ENCODE data around the gene OVOL1. TPM values are rescaled to one million over a fixed set of nuclear protein-coding genes. Genes with fewer than 3 reads are reported as not detected.

The OVOL1 gene
- total and polyA plus RNA-seq, 2 donors (not counting 1 experiment from before 2014, with no cell fraction given) = 0.15 to 0.66 TPM

GRCh38 chr11:65770951-65771567 lies 15.8 kb upstream of the OVOL1 start:
- H3K79me2 ChIP-seq (ENCODE audit: control insufficient read depth, insufficient read depth, low read length) = peaks cover 13% of the 10 kb centered on the region
- H3K4me2 ChIP-seq (replicated peaks; ENCODE audit: low read depth, low read length, poor library complexity, severe bottlenecking) = no peak overlapping the region
- DNase-seq (no peak), ATAC-seq (ENCODE audit: low read depth) (no peak)
- Mint-ChIP-seq H3K27me3 (no peaks in the 10 kb centered on the region), H3K4me3 (no peak overlapping the region), H3K27ac (no peak overlapping the region), H3K4me1 (peaks cover 7% of the 10 kb centered on the region), H3K9me3 (ENCODE audit: insufficient read depth) (no peaks in the 10 kb centered on the region)
- no peak overlapping the region for H3K27ac ChIP-seq (ENCODE audit: low read length in 2 of 2)
- ChIA-PET POLR2A (interaction anchor here (0.6 kb wide), 1 partner anchor 1821 kb away, joined by 9 read pairs; no protein-coding TSS in a partner anchor), CTCF (interaction anchor here (0.6 to 3.1 kb wide), 15 partner anchors 9 to 473 kb away, joined by 3 to 29 read pairs (median 4); partner anchors contain the start of genes AP5B1 and SIPA1)
- no peak overlapping the region for H3K9ac ChIP-seq (ENCODE audit: low read length)
- peaks cover 0 to 4% of the 10 kb centered on the region in 2 donors for H3K4me1 ChIP-seq (ENCODE audit: control insufficient read depth in 2 of 2, insufficient read depth in 2 of 2, low read length in 2 of 2)
- 97% methylated on average over 8 of the region's 12 CpGs for WGBS (ENCODE audit: insufficient coverage)
- no peaks in the 10 kb centered on the region for H3K36me3 ChIP-seq (replicated peaks in 1 of 2; ENCODE audit: control extremely low read depth in 1 of 2, control insufficient read depth in 1 of 2, extremely low read depth in 1 of 2, insufficient read depth in 2 of 2, low read length in 1 of 2)
- H3K9me3 ChIP-seq (ENCODE audit: control extremely low read depth in 1 of 3, control insufficient read depth in 2 of 3, insufficient read depth in 1 of 3, low read length in 2 of 3) = no peaks in the 10 kb centered on the region
- H3K27me3 ChIP-seq (replicated peaks in 1 of 4; ENCODE audit: control extremely low read depth in 1 of 4, control insufficient read depth in 3 of 4, insufficient read depth in 4 of 4, low read length in 3 of 4) = no peaks in the 10 kb centered on the region
- H3K4me3 ChIP-seq (ENCODE audit: control extremely low read depth in 1 of 5, extremely low read depth in 1 of 5, insufficient read depth in 1 of 5, low read depth in 2 of 5, low read length in 4 of 5) = no peak overlapping the region
- TF ChIP-seq EZH2 (IDR thresholded peaks at IDR 0.05; ENCODE audit: borderline replicate concordance, insufficient read depth, low read depth, low read length, poor library complexity, severe bottlenecking) = no peak
- TF ChIP-seq CTCF (IDR thresholded peaks at IDR 0.05) = no peak
- peaks cover 12% of the 10 kb centered on the region for H4K20me1 ChIP-seq (ENCODE audit: control insufficient read depth, insufficient read depth, low read length, poor library complexity, severe bottlenecking)
- intact Hi-C loops (cut with micrococcal nuclease) = loop anchor here (1.0 kb wide), 1 partner anchor 60 kb away; no protein-coding TSS in a partner anchor
- no peak overlapping the region for H2AFZ ChIP-seq (ENCODE audit: insufficient read depth, low read depth, low read length, poor library complexity, severe bottlenecking)

GRCh38 chr11:65771589-65772112 lies 15.2 kb upstream of the OVOL1 start:
- WGBS (ENCODE audit: insufficient coverage) = 75% methylated on average over 5 of the region's 6 CpGs
- intact Hi-C loops (cut with micrococcal nuclease) = no loop called here
- H4K20me1 ChIP-seq (ENCODE audit: control insufficient read depth, insufficient read depth, low read length, poor library complexity, severe bottlenecking) = peaks cover 12% of the 10 kb centered on the region
- ATAC-seq (ENCODE audit: low read depth) (no peak), DNase-seq (no peak)
- H3K27me3 ChIP-seq (replicated peaks in 1 of 4; ENCODE audit: control extremely low read depth in 1 of 4, control insufficient read depth in 3 of 4, insufficient read depth in 4 of 4, low read length in 3 of 4) = no peaks in the 10 kb centered on the region
- Mint-ChIP-seq H3K27me3 (no peaks in the 10 kb centered on the region), H3K9me3 (ENCODE audit: insufficient read depth) (no peaks in the 10 kb centered on the region), H3K4me1 (peaks cover 10% of the 10 kb centered on the region), H3K4me3 (no peak overlapping the region), H3K27ac (no peak overlapping the region)
- CTCF ChIA-PET = interaction anchor here (0.6 to 3.1 kb wide), 6 partner anchors 8 to 214 kb away, joined by 3 to 29 read pairs (median 16); partner anchors contain the start of gene AP5B1
- H3K27ac ChIP-seq (ENCODE audit: low read length in 2 of 2) = no peak overlapping the region
- H2AFZ ChIP-seq (ENCODE audit: insufficient read depth, low read depth, low read length, poor library complexity, severe bottlenecking) = no peak overlapping the region
- H3K9ac ChIP-seq (ENCODE audit: low read length) = no peak overlapping the region
- H3K79me2 ChIP-seq (ENCODE audit: control insufficient read depth, insufficient read depth, low read length) = peaks cover 13% of the 10 kb centered on the region
- H3K9me3 ChIP-seq (ENCODE audit: control extremely low read depth in 1 of 3, control insufficient read depth in 2 of 3, insufficient read depth in 1 of 3, low read length in 2 of 3) = no peaks in the 10 kb centered on the region
- TF ChIP-seq EZH2 (IDR thresholded peaks at IDR 0.05; ENCODE audit: borderline replicate concordance, insufficient read depth, low read depth, low read length, poor library complexity, severe bottlenecking) (no peak), CTCF (IDR thresholded peaks at IDR 0.05) (no peak)
- no peak overlapping the region for H3K4me2 ChIP-seq (replicated peaks; ENCODE audit: low read depth, low read length, poor library complexity, severe bottlenecking)
- POLR2A ChIA-PET = no interaction called here
- H3K4me1 ChIP-seq (ENCODE audit: control insufficient read depth in 2 of 2, insufficient read depth in 2 of 2, low read length in 2 of 2) = peaks cover 0 to 4% of the 10 kb centered on the region in 2 donors
- no peaks in the 10 kb centered on the region for H3K36me3 ChIP-seq (replicated peaks in 1 of 2; ENCODE audit: control extremely low read depth in 1 of 2, control insufficient read depth in 1 of 2, extremely low read depth in 1 of 2, insufficient read depth in 2 of 2, low read length in 1 of 2)
- H3K4me3 ChIP-seq (ENCODE audit: control extremely low read depth in 1 of 5, extremely low read depth in 1 of 5, insufficient read depth in 1 of 5, low read depth in 2 of 5, low read length in 4 of 5) = no peak overlapping the region
